Neural progenitor cell (in vitro differentiated cells): ENCODE data around the gene NBEA.

ENCODE experiments used
- CTCF ChIP-seq: fragments of 200-600 bp; sonication (generic); IDR thresholded peaks from 2 replicates; pipeline ENCODE4 v1.5.1; 2017; ENCODE audit warnings: antibody characterized with exemption, mild to moderate bottlenecking
- EZH2 ChIP-seq: fragments of 200-600 bp; sonication (generic); IDR thresholded peaks from 2 replicates; pipeline ENCODE4 v1.6.1; 2017; ENCODE audit warnings: antibody characterized with exemption, mild to moderate bottlenecking, moderate library complexity
- EZH2phosphoT487 ChIP-seq: fragments of 200-600 bp; sonication (generic); IDR thresholded peaks from 2 replicates; pipeline ENCODE4 v1.6.1; 2017; ENCODE audit warnings: antibody characterized with exemption

GRCh38 chr13:35531526-35531925 lies 589.5 kb downstream of the NBEA start:
- TF ChIP-seq CTCF (no peak), EZH2 (no peak), EZH2phosphoT487 (no peak)
